ENCODE measurements around the gene CGREF1. TPM values are rescaled to one million over a fixed set of nuclear protein-coding genes. Genes with fewer than 3 reads are reported as not detected.

The CGREF1 gene
- total and polyA plus RNA-seq, 2 donors (not counting 3 experiments of a cell fraction or from before 2014, with no cell fraction given), result 2.9 to 5.8 TPM

GRCh38 chr2:27148801-27149439, 30.0 kb upstream of the CGREF1 start, which contains the start of gene TCF23:
TCF23 (plus strand) TSS chr2:27149004; CDS start chr2:27149134, 130 bp downstream.
- CTCF ChIA-PET, result interaction anchor here (0.6 to 2.4 kb wide), 6 partner anchors 13 to 145 kb away, joined by 3 to 17 read pairs (median 4); no protein-coding TSS in a partner anchor
- Histone ChIP-seq H2AFZ (ENCODE audit: low read depth, low read length) (no peak within 1 kb of the TSS), H3K27ac (ENCODE audit: insufficient read depth, low read depth, low read length) (no peak within 1 kb of the TSS), H3K9me3 (replicated peaks; ENCODE audit: control insufficient read depth, insufficient read depth, low read length) (no peaks in the 10 kb centered on the region), H3K36me3 (ENCODE audit: control insufficient read depth in 2 of 2, extremely low read depth in 1 of 2, insufficient read depth in 2 of 2, low read length in 2 of 2) (no peaks in the 10 kb centered on the region), H3K9me1 (replicated peaks; ENCODE audit: control insufficient read depth, extremely low read depth, insufficient read depth, low read length) (no peaks in the 10 kb centered on the region), H3K27me3 (ENCODE audit: control insufficient read depth in 2 of 2, insufficient read depth in 2 of 2, low read length in 2 of 2) (peaks cover 1 to 2% of the 10 kb centered on the region in 2 experiments), H4K20me1 (replicated peaks; ENCODE audit: control insufficient read depth, extremely low read depth, insufficient read depth, low read length) (no peaks in the 10 kb centered on the region), H3K4me2 (ENCODE audit: insufficient read depth, low read length) (no peak within 1 kb of the TSS), H3K79me2 (ENCODE audit: control insufficient read depth, insufficient read depth, low read length) (no peaks in the 10 kb centered on the region), H3K4me1 (ENCODE audit: control insufficient read depth, extremely low read depth, insufficient read depth, low read length) (no peaks in the 10 kb centered on the region), H3K9ac (replicated peaks; ENCODE audit: extremely low read depth, insufficient read depth, low read length) (no peak within 1 kb of the TSS), H3K4me3 (replicated peaks in 1 of 3; ENCODE audit: insufficient read depth in 1 of 3, low read depth in 1 of 3, low read length in 3 of 3) (no peak within 1 kb of the TSS)
- POLR2A ChIA-PET, result interaction anchor here (0.6 kb wide), 1 partner anchor 12 kb away, joined by 9 read pairs; no protein-coding TSS in a partner anchor
- intact Hi-C loops (cut with micrococcal nuclease) (no loop called here), dilution Hi-C loops (cut with MboI; ENCODE audit: extremely low pct_ligation_motif_present, low sequenced_read_pairs) (no loop called here)
- BruUV-seq (replicated peaks), result no TSS peak
- DNase-seq (ENCODE audit: low read depth, low spot score) (no peak), FAIRE-seq (no peak)
- TF ChIP-seq POLR2AphosphoS5 (IDR thresholded peaks at IDR 0.05; ENCODE audit: insufficient read depth, low read depth, low read length) (no peak), FOS (IDR thresholded peaks at IDR 0.05; ENCODE audit: borderline replicate concordance, insufficient read depth, low read length) (no peak), MYC (IDR thresholded peaks at IDR 0.05; ENCODE audit: low read depth, low read length) (no peak), EZH2 (IDR thresholded peaks at IDR 0.05; ENCODE audit: borderline replicate concordance, low read depth, low read length, severe bottlenecking) (no peak), POLR2A (IDR thresholded peaks at IDR 0.05; ENCODE audit: low read depth, low read length) (no peak), JUN (IDR thresholded peaks at IDR 0.05; ENCODE audit: borderline replicate concordance, insufficient read depth, insufficient read length, low read depth) (no peak), GATA2 (IDR thresholded peaks at IDR 0.05; ENCODE audit: insufficient read depth, insufficient read length, low read depth, low read length) (no peak)
- TF ChIP-seq, protein P1, sequence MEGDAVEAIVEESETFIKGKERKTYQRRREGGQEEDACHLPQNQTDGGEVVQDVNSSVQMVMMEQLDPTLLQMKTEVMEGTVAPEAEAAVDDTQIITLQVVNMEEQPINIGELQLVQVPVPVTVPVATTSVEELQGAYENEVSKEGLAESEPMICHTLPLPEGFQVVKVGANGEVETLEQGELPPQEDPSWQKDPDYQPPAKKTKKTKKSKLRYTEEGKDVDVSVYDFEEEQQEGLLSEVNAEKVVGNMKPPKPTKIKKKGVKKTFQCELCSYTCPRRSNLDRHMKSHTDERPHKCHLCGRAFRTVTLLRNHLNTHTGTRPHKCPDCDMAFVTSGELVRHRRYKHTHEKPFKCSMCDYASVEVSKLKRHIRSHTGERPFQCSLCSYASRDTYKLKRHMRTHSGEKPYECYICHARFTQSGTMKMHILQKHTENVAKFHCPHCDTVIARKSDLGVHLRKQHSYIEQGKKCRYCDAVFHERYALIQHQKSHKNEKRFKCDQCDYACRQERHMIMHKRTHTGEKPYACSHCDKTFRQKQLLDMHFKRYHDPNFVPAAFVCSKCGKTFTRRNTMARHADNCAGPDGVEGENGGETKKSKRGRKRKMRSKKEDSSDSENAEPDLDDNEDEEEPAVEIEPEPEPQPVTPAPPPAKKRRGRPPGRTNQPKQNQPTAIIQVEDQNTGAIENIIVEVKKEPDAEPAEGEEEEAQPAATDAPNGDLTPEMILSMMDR (IDR thresholded peaks at IDR 0.05; ENCODE audit: extremely low read depth in 1 of 2, insufficient read depth in 1 of 2, low read depth in 1 of 2, low read length in 2 of 2), result no peak
- TF ChIP-seq, protein P2, sequence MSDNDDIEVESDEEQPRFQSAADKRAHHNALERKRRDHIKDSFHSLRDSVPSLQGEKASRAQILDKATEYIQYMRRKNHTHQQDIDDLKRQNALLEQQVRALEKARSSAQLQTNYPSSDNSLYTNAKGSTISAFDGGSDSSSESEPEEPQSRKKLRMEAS (IDR thresholded peaks at IDR 0.05; ENCODE audit: insufficient read depth, insufficient read length), result no peak

Data from endothelial cell of umbilical vein (primary cell).